D721Med (cell line): ENCODE data around the gene PRRX2.

Experiments
- DNase-seq: peaks from one replicate; pipeline ENCODE4 v3.0.0; 2011; ENCODE audit warnings: low spot score; ENCODE audit not compliant: insufficient read length
- FAIRE-seq: peaks from 2 replicates; lab custom pipeline; 2011; peaks lifted over from hg19 to GRCh38; lab: Jason Lieb, UNC
- CTCF ChIP-seq: IDR thresholded peaks from 2 replicates; pipeline ENCODE4 v1.5.1; 2012; ENCODE audit warnings: mild to moderate bottlenecking, control low read depth; ENCODE audit not compliant: insufficient read depth; ENCODE audit errors: missing control alignments

The PRRX2 gene

GRCh38 chr9:129665389-129665775, at the start of gene PRRX2:
Gene PRRX2, plus strand, starts transcription at chr9:129665647. Its CDS starts 221 bp downstream, at chr9:129665868.
- no peak for FAIRE-seq
- no peak for TF ChIP-seq CTCF

DNA sequence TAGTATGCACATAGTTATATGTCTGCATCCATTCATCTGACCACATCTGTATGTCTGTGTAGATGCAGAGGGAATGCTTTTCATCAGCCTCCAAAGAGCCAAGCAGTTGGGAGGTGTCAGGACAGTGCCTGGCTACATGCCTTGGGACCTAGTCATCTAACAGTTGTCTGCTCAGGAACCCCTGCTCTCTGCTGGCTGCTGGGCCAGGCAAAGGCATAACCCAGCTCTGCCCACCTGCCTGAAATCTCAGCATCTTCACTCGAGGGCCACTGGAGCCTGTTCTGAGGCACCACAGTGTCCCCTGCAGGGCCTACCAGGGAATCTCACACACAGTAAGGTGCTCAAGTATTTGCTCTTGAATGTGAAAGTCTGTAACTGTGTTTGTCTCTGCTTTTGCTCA, 48.3 kb upstream of the PRRX2 start:
- peak; percentile 46 for TF ChIP-seq CTCF
- DNase-seq: no peak

More at GRCh38 chr9:129665389-129665775, at the start of gene PRRX2:
- DNase-seq: no peak

DNA sequence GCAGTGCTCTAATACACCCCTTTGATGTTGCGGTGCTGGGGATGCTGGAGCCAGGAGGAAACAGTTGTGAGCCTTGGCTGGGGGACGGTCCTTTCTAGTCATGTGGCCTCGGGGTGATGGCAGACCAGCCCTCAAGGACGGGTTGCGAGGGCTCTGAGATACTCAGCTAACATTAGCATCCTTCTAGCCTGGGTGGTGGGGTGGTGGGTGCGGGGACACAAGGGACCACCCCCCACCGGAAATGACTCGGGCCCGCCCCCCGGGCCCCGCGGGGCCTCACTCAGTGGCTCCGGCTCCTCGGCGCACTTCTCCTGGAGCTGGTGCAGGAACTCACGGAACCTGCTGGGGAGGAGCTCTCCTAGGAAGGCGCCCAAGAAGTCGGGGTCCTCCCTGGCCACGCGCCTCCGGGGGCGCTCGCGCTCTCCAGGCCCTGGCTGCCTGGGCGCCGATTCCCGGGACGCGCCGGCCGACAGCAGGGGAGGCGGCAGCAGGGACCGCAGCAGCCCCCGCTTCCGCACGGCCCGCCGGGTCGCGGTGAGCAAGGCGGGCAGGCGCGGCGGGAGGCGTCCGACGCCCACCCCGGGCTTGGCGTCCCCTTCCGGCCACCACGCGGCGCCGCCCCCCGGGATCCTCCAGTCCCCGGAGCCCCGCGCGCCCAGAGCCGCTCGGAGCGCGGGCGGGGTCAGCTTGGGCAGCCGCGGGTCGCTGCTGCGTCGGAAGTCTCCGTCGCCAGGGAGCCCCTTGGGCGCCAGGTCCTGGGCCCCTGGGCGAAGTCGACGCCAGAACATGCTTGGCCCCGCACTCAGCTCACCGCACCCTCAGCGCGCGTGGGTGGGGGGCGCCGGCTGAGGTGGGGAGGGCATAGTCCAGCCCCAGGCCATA, 45.4 kb upstream of the PRRX2 start:
- no peak for FAIRE-seq
- DNase-seq: no peak
- peak; percentile 24 for TF ChIP-seq CTCF

More for the DNA sequence above, 48.3 kb upstream of the PRRX2 start:
- no peak for FAIRE-seq

GRCh38 chr9:129620669-129621295, 44.7 kb upstream of the PRRX2 start, which contains the start of gene C9orf50:
Gene C9orf50, minus strand, starts transcription at chr9:129621101. Its CDS starts 527 bp downstream, at chr9:129620574.
- no peak for FAIRE-seq
- DNase-seq: no peak
- TF ChIP-seq CTCF: no peak

DNA sequence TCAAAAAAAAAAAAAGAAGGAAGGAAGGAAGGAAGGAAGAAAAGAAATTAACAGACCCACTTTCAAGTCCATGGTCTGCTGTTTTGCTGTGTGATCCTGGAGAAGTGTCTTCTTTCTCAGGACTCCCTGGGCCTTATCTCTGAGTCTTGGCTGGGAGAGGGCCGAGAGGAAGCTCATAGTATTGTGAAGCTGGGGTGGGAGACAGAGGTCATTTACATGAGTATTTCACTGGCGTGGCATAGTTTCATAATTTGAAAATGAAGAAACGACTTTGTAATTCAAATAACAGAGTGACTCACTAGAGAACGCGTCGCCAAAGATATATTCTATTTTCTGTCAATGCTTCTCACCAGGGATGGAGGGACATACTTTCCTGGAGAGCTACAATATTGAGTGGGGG, 42.1 kb upstream of the PRRX2 start:
- DNase-seq: no peak
- FAIRE-seq: no peak
- TF ChIP-seq CTCF: no peak

DNA sequence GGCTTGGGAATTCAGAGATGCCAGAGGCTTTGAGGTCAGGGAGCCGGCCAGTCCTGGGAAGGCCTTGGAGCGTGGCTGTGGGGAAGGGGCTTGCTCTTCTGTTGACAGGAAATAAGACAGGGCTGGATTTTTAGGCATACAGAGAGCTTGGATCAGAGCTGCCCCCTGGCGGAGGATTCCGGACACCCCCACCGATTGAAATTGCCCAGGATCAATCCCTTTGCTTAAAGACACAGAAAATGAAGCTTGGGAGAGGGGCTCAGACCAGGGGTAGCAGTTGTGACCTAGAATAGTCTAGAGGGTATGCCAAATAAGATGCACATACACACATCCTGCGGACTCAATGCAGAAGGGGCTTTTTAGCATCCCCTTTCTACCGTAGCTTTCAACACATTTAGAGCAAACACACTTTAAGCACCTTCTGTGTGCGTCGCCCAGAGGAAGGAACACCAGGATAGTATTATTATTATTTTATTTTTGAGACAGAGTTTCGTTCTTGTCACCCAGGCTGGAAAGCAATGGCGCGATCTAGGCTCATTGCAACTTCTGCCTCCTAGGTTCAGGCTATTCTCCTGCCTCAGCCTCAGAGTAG, 41.2 kb upstream of the PRRX2 start:
- peak; percentile 73 for DNase-seq
- FAIRE-seq: no peak
- peak; percentile 67 for TF ChIP-seq CTCF
